ENCODE results near the gene CCDC197. TPM values are rescaled to one million over a fixed set of nuclear protein-coding genes. Genes with fewer than 3 reads are reported as not detected.

Gene CCDC197
- total and polyA plus RNA-seq, 9 of the 15 experiments (the other 6 are each of a cell fraction or from before 2014, with no cell fraction given), result not detected

- Histone ChIP-seq H3K4me3 (no peak overlapping the region), H3K4me1 (replicated peaks in 1 of 2; ENCODE audit: control insufficient read depth in 2 of 2, insufficient read depth in 2 of 2, low read length in 2 of 2) (peaks cover 0 to 8% of the 10 kb centered on the region in 2 experiments; a peak in 1 of 5 replicates), H3K27ac (ENCODE audit: extremely low read depth, low read depth, low read length) (no peak overlapping the region), H3K27me3 (ENCODE audit: control insufficient read depth in 2 of 2, insufficient read depth in 2 of 2, low read length in 2 of 2) (peaks cover 0 to 8% of the 10 kb centered on the region in 2 experiments; a peak in 2 of 5 replicates), H3K36me3 (ENCODE audit: control insufficient read depth, insufficient read depth, low read length) (no peaks in the 10 kb centered on the region), H3K9ac (ENCODE audit: insufficient read depth in 1 of 2, low read depth in 2 of 2, low read length in 2 of 2) (no peak overlapping the region), H3K9me3 (replicated peaks; ENCODE audit: control insufficient read depth, insufficient read depth, low read depth, low read length) (no peaks in the 10 kb centered on the region), H3K4me2 (ENCODE audit: insufficient read depth, low read length) (no peak overlapping the region), H3K9me1 (ENCODE audit: control insufficient read depth, insufficient read depth, low read length) (no peaks in the 10 kb centered on the region), H3K79me2 (ENCODE audit: control insufficient read depth, insufficient read depth, low read length) (no peaks in the 10 kb centered on the region), H2AFZ (ENCODE audit: low read depth, low read length) (no peak overlapping the region), H4K20me1 (replicated peaks; ENCODE audit: control insufficient read depth, insufficient read depth, low read length) (no peaks in the 10 kb centered on the region)
- ChIA-PET POLR2A (no interaction called here), CTCF (ENCODE audit: low intra/inter-chr PET ratio) (no interaction called here)
- no TSS peak for BruUV-seq (replicated peaks)
- peak; percentile 39; the same call in 1 of the 2 replicates for TF ChIP-seq REST (IDR thresholded peaks at IDR 0.05; ENCODE audit: borderline replicate concordance)
- TF ChIP-seq REST (CRISPR knock-in tag; IDR thresholded peaks at IDR 0.05; ENCODE audit: low read depth), result no peak
- no peak for TF ChIP-seq RB1 (IDR thresholded peaks at IDR 0.05; ENCODE audit: low read depth)
- no peak for TF ChIP-seq NR2C2 (CRISPR knock-in tag; IDR thresholded peaks at IDR 0.05)
- TF ChIP-seq NR2C2 (tag; IDR thresholded peaks at IDR 0.05), result peak; percentile 31; the same call in 1 of the 2 replicates
- TF ChIP-seq GABPA (tag; conservative IDR thresholded peaks at IDR 0.05; ENCODE audit: low read depth), result 0 out of 2 replicates have a peak, but pooled peaks have one; percentile 15
- no peak for TF ChIP-seq GATAD2B (IDR thresholded peaks at IDR 0.05; ENCODE audit: borderline replicate concordance)
- 0% methylated on average over 11 of the region's 16 CpGs for WGBS (ENCODE audit: insufficient coverage, low coverage, missing lambda C conversion rate)
- DNase-seq (ENCODE audit: extremely low read depth in 1 of 4, low spot score in 3 of 4), result no peak
- no peak for FAIRE-seq
- intact Hi-C loops (cut with micrococcal nuclease), result no loop called here
- ATAC-seq, result no peak; the same call in 2 of the 3 replicates
- in situ Hi-C loops (cut with MboI), result no loop called here
Observed at GRCh38 chr14:93962701-93963601, 34.1 kb upstream of the CCDC197 start.
